22Rv1 (cell line): ENCODE data around the gene NUP133.

ENCODE experiments used
- CTCF ChIP-seq: fragments of 450-650 bp; IDR thresholded peaks from 2 replicates; pipeline ENCODE4 v1.5.1; 2017; ENCODE audit warnings: mild to moderate bottlenecking
- ZFX ChIP-seq: fragments of 450-650 bp; IDR thresholded peaks from 2 replicates; pipeline ENCODE4 v1.6.1; 2017; ENCODE audit warnings: antibody characterized with exemption, borderline replicate concordance

GRCh38 chr1:229495782-229496181 lies 12.4 kb downstream of the NUP133 start:
- no peak for TF ChIP-seq CTCF
- TF ChIP-seq ZFX = no peak
